SK-N-SH (cell line): Measurements from ENCODE around the gene APH1B. TPM values are rescaled to one million over a fixed set of nuclear protein-coding genes. Genes with fewer than 3 reads are reported as not detected.

Source experiments
- CTCF ChIA-PET: fragments of 300-600, 350-600 bp; formaldehyde crosslinking; extraction: SDS; loops from one replicate; lab custom pipeline; 2021; lab: Yijun Ruan, JAX
- POLR2A ChIA-PET: fragments of 350-600 bp; sonication (Branson Sonifier 250); formaldehyde crosslinking; extraction: SDS; loops from one replicate; lab custom pipeline; 2020; ENCODE audit warnings: antibody characterized with exemption, inconsistent platforms; lab: Yijun Ruan, JAX
- DNase-seq: peaks from one replicate; pipeline ENCODE4 v3.0.0; 2012
- H2AFZ ChIP-seq: fragments of 200-600 bp; sonication (generic); 2 replicates; pipeline ENCODE4 v1.8.1; 2016; ENCODE audit warnings: antibody characterized with exemption, mild to moderate bottlenecking, low read depth
- H3F3A ChIP-seq: fragments of 200-600 bp; sonication (generic); replicated peaks from 2 replicates; pipeline ENCODE3; 2016; ENCODE audit warnings: antibody characterized with exemption, mild to moderate bottlenecking; ENCODE audit not compliant: insufficient read depth
- H3K27ac ChIP-seq, 2 experiments: fragments of 200-500 bp in 1 of 2; fragments of 200-600 bp in 1 of 2; sonication (Bioruptor generic) in 1 of 2; sonication (generic), shearing (Covaris generic) in 1 of 2; 2 replicates each; pipeline versions ENCODE4 v1.5.1 to v1.6.1; 2014 to 2016; ENCODE audit warnings: low read depth in 2 of 2, inconsistent platforms in 1 of 2, low read length in 1 of 2, mild to moderate bottlenecking in 1 of 2, mixed read lengths in 1 of 2
- H3K27me3 ChIP-seq: fragments of 200-600 bp; sonication (generic), shearing (Covaris generic); 2 replicates; pipeline ENCODE4 v1.6.1; 2016; ENCODE audit warnings: mixed run types; ENCODE audit not compliant: insufficient read depth
- H3K36me3 ChIP-seq, 2 experiments: fragments of 200-500 bp in 1 of 2; fragments of 200-600 bp in 1 of 2; sonication (Bioruptor generic) in 1 of 2; sonication (generic) in 1 of 2; replicated peaks in 1 of 2; 2 replicates each; pipeline versions ENCODE3 to v1.5.1; 2014 to 2016; ENCODE audit warnings: low read length in 1 of 2, mild to moderate bottlenecking in 1 of 2; ENCODE audit not compliant: insufficient read depth in 2 of 2, control insufficient read depth in 1 of 2
- H3K4me1 ChIP-seq, 2 experiments: fragments of 200-500 bp in 1 of 2; fragments of 200-600 bp in 1 of 2; sonication (Bioruptor generic) in 1 of 2; sonication (generic), shearing (Covaris generic) in 1 of 2; 2 replicates each; pipeline versions ENCODE4 v1.5.1 to v1.6.1; 2014 to 2016; ENCODE audit warnings: low read depth in 1 of 2, low read length in 1 of 2, mixed run types in 1 of 2; ENCODE audit not compliant: insufficient read depth in 2 of 2, control insufficient read depth in 1 of 2
- H3K4me2 ChIP-seq: fragments of 200-600 bp; sonication (generic), shearing (Covaris generic); 2 replicates; pipeline ENCODE4 v1.6.1; 2017; ENCODE audit warnings: mixed run types
- H3K4me3 ChIP-seq, 2 experiments: fragments of 200-500 bp in 1 of 2; fragments of 200-600 bp in 1 of 2; sonication (Bioruptor generic) in 1 of 2; sonication (generic), shearing (Covaris generic) in 1 of 2; 2 replicates each; pipeline versions ENCODE4 v1.5.1 to v1.8.1; 2014 to 2016; ENCODE audit warnings: low read depth in 2 of 2, inconsistent platforms in 1 of 2, low read length in 1 of 2, mild to moderate bottlenecking in 1 of 2, mixed read lengths in 1 of 2, moderate library complexity in 1 of 2
- H3K79me2 ChIP-seq: fragments of 200-600 bp; sonication (generic); 2 replicates; pipeline ENCODE4 v1.8.1; 2017; ENCODE audit warnings: mild to moderate bottlenecking; ENCODE audit not compliant: insufficient read depth
- H3K9ac ChIP-seq: fragments of 200-600 bp; sonication (generic); 2 replicates; pipeline ENCODE4 v1.6.1; 2017; ENCODE audit warnings: mixed run types
- H3K9me2 ChIP-seq: fragments of 200-600 bp; sonication (generic); 2 replicates; pipeline ENCODE4 v1.6.1; 2017; ENCODE audit warnings: mixed run types
- H3K9me3 ChIP-seq: fragments of 200-600 bp; sonication (generic); 2 replicates; pipeline ENCODE4 v1.6.1; 2017; ENCODE audit warnings: mixed run types, mild to moderate bottlenecking, moderate library complexity
- H4K20me1 ChIP-seq: fragments of 200-600 bp; sonication (generic); 2 replicates; pipeline ENCODE4 v1.6.1; 2017; ENCODE audit warnings: mild to moderate bottlenecking, mixed run types; ENCODE audit not compliant: insufficient read depth
- CHD2 ChIP-seq: fragments of 150-350 bp; IDR thresholded peaks from 2 replicates; pipeline ENCODE4 v1.6.1; 2018; ENCODE audit warnings: low read length; ENCODE audit not compliant: partially characterized antibody
- CTCF ChIP-seq: fragments of 200-600 bp; sonication (generic); IDR thresholded peaks from 2 replicates; pipeline ENCODE4 v1.6.1; 2017; ENCODE audit warnings: antibody characterized with exemption, mild to moderate bottlenecking, moderate library complexity
- ELF1 ChIP-seq: IDR thresholded peaks from 2 replicates; pipeline ENCODE4 v1.4.0; 2012
- EZH2phosphoT487 ChIP-seq: fragments of 200-600 bp; sonication (generic); IDR thresholded peaks from 2 replicates; pipeline ENCODE4 v1.6.1; 2017; ENCODE audit warnings: low read depth, mixed run types, mild to moderate bottlenecking, antibody characterized with exemption, moderate library complexity, borderline replicate concordance
- FOSL2 ChIP-seq: IDR thresholded peaks from 2 replicates; pipeline ENCODE4 v1.4.0; 2012; ENCODE audit warnings: low read depth, mild to moderate bottlenecking, moderate library complexity, borderline replicate concordance
- FOXJ3 ChIP-seq: sonication (generic); formaldehyde crosslinking; IDR thresholded peaks from 2 replicates; pipeline ENCODE4 v1.5.1; 2020; ENCODE audit warnings: mild to moderate bottlenecking, missing genetic modification reagents
- GABPA ChIP-seq: IDR thresholded peaks from 2 replicates; pipeline ENCODE4 v1.4.0; 2012; ENCODE audit warnings: low read depth, mild to moderate bottlenecking
- JUND ChIP-seq: IDR thresholded peaks from 2 replicates; pipeline ENCODE4 v1.4.0; 2012
- MAX ChIP-seq: IDR thresholded peaks from 2 replicates; pipeline ENCODE4 v1.4.0; 2012; ENCODE audit warnings: low read depth
- MXI1 ChIP-seq: IDR thresholded peaks from 2 replicates; pipeline ENCODE4 v1.6.1; 2012; ENCODE audit warnings: mild to moderate bottlenecking, low read depth, low read length, improper control_type of control experiment
- PBX3 ChIP-seq: IDR thresholded peaks from 2 replicates; pipeline ENCODE4; 2012
- REST ChIP-seq: IDR thresholded peaks from 2 replicates; pipeline ENCODE4 v1.6.1; 2012; ENCODE audit warnings: mild to moderate bottlenecking, low read depth, low read length, moderate library complexity
- RXRA ChIP-seq: IDR thresholded peaks from 2 replicates; pipeline ENCODE4 v1.4.0; 2012; ENCODE audit warnings: low read depth, mild to moderate bottlenecking, borderline replicate concordance
- SMC3 ChIP-seq: IDR thresholded peaks from 2 replicates; pipeline ENCODE4 v1.6.1; 2012; ENCODE audit warnings: low read depth, low read length, improper control_type of control experiment
- TAF1 ChIP-seq: IDR thresholded peaks from 2 replicates; pipeline ENCODE4 v1.6.1; 2012; ENCODE audit warnings: low read depth, mild to moderate bottlenecking, low read length, moderate library complexity, borderline replicate concordance
- TCF12 ChIP-seq: IDR thresholded peaks from 2 replicates; pipeline ENCODE4 v1.4.0; 2012
- USF1 ChIP-seq: IDR thresholded peaks from 2 replicates; pipeline ENCODE4 v1.4.0; 2012; ENCODE audit warnings: low read depth, borderline replicate concordance
- YY1 ChIP-seq: IDR thresholded peaks from 2 replicates; pipeline ENCODE4 v1.4.0; 2012; ENCODE audit warnings: low read depth, mild to moderate bottlenecking
- WGBS: methylation state at CpG from one replicate; pipeline ENCODE4 v1.1.6; 2017; ENCODE audit warnings: low lambda C conversion rate; 5-methylcytosine and 5-hydroxymethylcytosine counted together
- polyA plus RNA-seq, 3 experiments: library from polyadenylated mRNA; depleted of rRNA; stranded (reverse); fragments of >200 nt; gene quantifications; 2 replicates each; pipeline ENCODE4 v1.2.3, GENCODE V29; 2012

Gene APH1B
- polyA plus RNA-seq, 1 of the 3 experiments (the other 2 are of a cell fraction), result 7.6 TPM

GRCh38 chr15:63240109-63240508, 37.3 kb upstream of the APH1B start:
- H3K9ac ChIP-seq, result no peak overlapping the region
- ChIA-PET CTCF (no interaction called here), POLR2A (no interaction called here)
- H3K79me2 ChIP-seq, result peaks cover 33% of the 10 kb centered on the region
- no peak for TF ChIP-seq MXI1
- TF ChIP-seq TCF12, result no peak
- no peak for TF ChIP-seq YY1
- no peak for TF ChIP-seq FOXJ3 (CRISPR knock-in tag)
- TF ChIP-seq CTCF, result no peak
- TF ChIP-seq GABPA, result no peak
- no peak for TF ChIP-seq REST
- no peak for TF ChIP-seq USF1
- TF ChIP-seq FOSL2, result no peak
- TF ChIP-seq JUND, result no peak
- no peak for TF ChIP-seq MAX
- TF ChIP-seq SMC3, result no peak
- TF ChIP-seq ELF1, result no peak
- no peak for TF ChIP-seq RXRA
- TF ChIP-seq CHD2, result no peak
- no peak for TF ChIP-seq EZH2phosphoT487
- no peak for TF ChIP-seq TAF1
- no peak for TF ChIP-seq PBX3
- peaks cover 0 to 13% of the 10 kb centered on the region in 2 experiments; a peak in 1 of 4 replicates for H3K4me1 ChIP-seq
- 93% methylated on average over 3 of the region's 3 CpGs for WGBS
- H3K4me2 ChIP-seq, result no peak overlapping the region
- H2AFZ ChIP-seq, result no peak overlapping the region
- no peak for DNase-seq
- no peaks in the 10 kb centered on the region for H3K9me2 ChIP-seq
- H3K27ac ChIP-seq, result no peak overlapping the region
- peaks cover 23% of the 10 kb centered on the region for H3F3A ChIP-seq
- H3K27me3 ChIP-seq, result no peaks in the 10 kb centered on the region
- peaks cover 0 to 3% of the 10 kb centered on the region in 2 experiments for H3K36me3 ChIP-seq
- H3K9me3 ChIP-seq, result no peaks in the 10 kb centered on the region
- H3K4me3 ChIP-seq, result no peak overlapping the region
- no peaks in the 10 kb centered on the region for H4K20me1 ChIP-seq
